IMR-90 (cell line): Measurements from ENCODE around the gene PRF1. TPM values are rescaled to one million over a fixed set of nuclear protein-coding genes. Genes with fewer than 3 reads are reported as not detected.

ENCODE experiments used
- ATAC-seq: fragments of 200-7000 bp; cut with Tn5 transposase; 2 replicates; pipeline ENCODE4 v1.9.1; 2020; ENCODE audit warnings: low read depth, mild to moderate bottlenecking, moderate library complexity
- BruUV-seq: library from RNA; stranded (reverse); fragments of 400-500 nt; replicated peaks from 2 replicates; lab custom pipeline; 2021; lab: Mats Ljungman, UMichigan
- CTCF ChIA-PET: fragments of 300-600 bp; formaldehyde crosslinking; extraction: SDS; loops from one replicate; lab custom pipeline; 2021; ENCODE audit warnings: antibody characterized with exemption; lab: Yijun Ruan, JAX
- POLR2A ChIA-PET: fragments of 300-600 bp; sonication (Branson Sonifier 250); formaldehyde crosslinking; loops from one replicate; lab custom pipeline; 2022; ENCODE audit warnings: antibody characterized with exemption; ENCODE audit not compliant: unreplicated experiment; lab: Charles Lee
- DNase-seq: peaks from one replicate; pipeline ENCODE4 v3.0.0; 2013
- H2AFZ ChIP-seq: replicated peaks from 2 replicates; pipeline ENCODE3; 2013; ENCODE audit warnings: low read length, mild to moderate bottlenecking; ENCODE audit not compliant: poor library complexity
- H2AK5ac ChIP-seq: 2 replicates; pipeline ENCODE4 v1.6.1; 2013; ENCODE audit warnings: low read depth, low read length, inconsistent platforms
- H2AK9ac ChIP-seq: replicated peaks from 2 replicates; pipeline ENCODE3; 2013; ENCODE audit warnings: mild to moderate bottlenecking, low read depth, low read length, moderate library complexity; ENCODE audit not compliant: poor library complexity
- H2BK120ac ChIP-seq: 2 replicates; pipeline ENCODE4 v1.6.1; 2013; ENCODE audit warnings: low read depth, low read length, inconsistent platforms
- H2BK15ac ChIP-seq: 3 replicates; pipeline ENCODE4 v1.6.1; 2013; ENCODE audit warnings: low read depth, low read length, inconsistent platforms
- H2BK20ac ChIP-seq: 2 replicates; pipeline ENCODE4 v1.6.1; 2013; ENCODE audit warnings: low read depth, mild to moderate bottlenecking, inconsistent platforms, low read length, moderate library complexity
- H2BK5ac ChIP-seq: 2 replicates; pipeline ENCODE4 v1.6.1; 2013; ENCODE audit warnings: mild to moderate bottlenecking, low read depth, low read length, inconsistent platforms; ENCODE audit not compliant: poor library complexity, severe bottlenecking
- H3K14ac ChIP-seq: replicated peaks from 2 replicates; pipeline ENCODE4 v1.6.1; 2013; ENCODE audit warnings: low read depth, low read length, inconsistent platforms
- H3K18ac ChIP-seq: 2 replicates; pipeline ENCODE4 v1.6.1; 2013; ENCODE audit warnings: low read depth, low read length, control low read depth
- H3K23ac ChIP-seq: 2 replicates; pipeline ENCODE4 v1.6.1; 2013; ENCODE audit warnings: low read depth, low read length, inconsistent platforms
- H3K27ac ChIP-seq: 2 replicates; pipeline ENCODE4 v1.5.1; 2013; ENCODE audit warnings: mild to moderate bottlenecking, control low read depth, low read length; ENCODE audit not compliant: insufficient read depth
- H3K27me3 ChIP-seq: 2 replicates; pipeline ENCODE4 v1.6.1; 2013; ENCODE audit warnings: low read length; ENCODE audit not compliant: control insufficient read depth, insufficient read depth
- H3K36me3 ChIP-seq: 2 replicates; pipeline ENCODE4 v1.6.1; 2013; ENCODE audit warnings: low read length, mixed read lengths; ENCODE audit not compliant: control insufficient read depth, insufficient read depth
- H3K4ac ChIP-seq: 2 replicates; pipeline ENCODE4 v1.6.1; 2013; ENCODE audit warnings: low read depth, low read length, inconsistent platforms
- H3K4me1 ChIP-seq: 2 replicates; pipeline ENCODE4 v1.6.1; 2013; ENCODE audit warnings: low read length, mixed read lengths; ENCODE audit not compliant: control insufficient read depth, insufficient read depth
- H3K4me2 ChIP-seq: 2 replicates; pipeline ENCODE4 v1.6.1; 2013; ENCODE audit warnings: low read depth, mild to moderate bottlenecking, control low read depth, low read length, moderate library complexity
- H3K4me3 ChIP-seq: 2 replicates; pipeline ENCODE4 v1.5.1; 2013; ENCODE audit warnings: low read depth, mild to moderate bottlenecking, control low read depth, low read length, moderate library complexity; ENCODE audit not compliant: insufficient read depth
- H3K56ac ChIP-seq: 2 replicates; pipeline ENCODE4 v1.6.1; 2013; ENCODE audit warnings: low read length, inconsistent platforms; ENCODE audit not compliant: insufficient read depth; ENCODE audit errors: extremely low read depth
- H3K79me1 ChIP-seq, 2 experiments: 2 replicates each; pipeline ENCODE4 v1.6.1; 2013; ENCODE audit warnings: low read length in 2 of 2, inconsistent platforms in 1 of 2, low read depth in 1 of 2
- H3K9ac ChIP-seq: 2 replicates; pipeline ENCODE4 v1.6.1; 2013; ENCODE audit warnings: low read depth, low read length, control low read depth
- H3K9me1 ChIP-seq: 2 replicates; pipeline ENCODE4 v1.6.1; 2013; ENCODE audit warnings: low read length, inconsistent platforms; ENCODE audit not compliant: insufficient read depth
- H3K9me3 ChIP-seq: 2 replicates; pipeline ENCODE4 v1.6.1; 2013; ENCODE audit warnings: low read length; ENCODE audit not compliant: control insufficient read depth, insufficient read depth
- H4K20me1 ChIP-seq: 2 replicates; pipeline ENCODE4 v1.6.1; 2013; ENCODE audit warnings: low read length, inconsistent platforms; ENCODE audit not compliant: insufficient read depth
- H4K5ac ChIP-seq: 2 replicates; pipeline ENCODE4 v1.6.1; 2013; ENCODE audit warnings: mild to moderate bottlenecking, low read depth, low read length, control low read depth
- H4K8ac ChIP-seq, 2 experiments: 2 replicates each; pipeline ENCODE4 v1.6.1; 2013; ENCODE audit warnings: low read depth in 2 of 2, low read length in 2 of 2, control low read depth in 1 of 2, inconsistent platforms in 1 of 2
- H4K91ac ChIP-seq: 2 replicates; pipeline ENCODE4 v1.6.1; 2013; ENCODE audit warnings: low read depth, low read length, inconsistent platforms; ENCODE audit not compliant: insufficient read depth
- BHLHE40 ChIP-seq: fragments of 150-350 bp; IDR thresholded peaks from 2 replicates; pipeline ENCODE4 v1.6.1; 2016; ENCODE audit warnings: mild to moderate bottlenecking, low read depth, low read length
- CEBPB ChIP-seq: IDR thresholded peaks from 2 replicates; pipeline ENCODE4 v1.6.1; 2012; ENCODE audit warnings: low read depth, low read length, improper control_type of control experiment
- CHD1 ChIP-seq: IDR thresholded peaks from 2 replicates; pipeline ENCODE4 v1.6.1; 2012; ENCODE audit warnings: low read depth, low read length, improper control_type of control experiment
- CTCF ChIP-seq: conservative IDR thresholded peaks from 2 replicates; pipeline ENCODE4 v1.5.1; 2012; ENCODE audit warnings: mild to moderate bottlenecking, low read depth, low read length, improper control_type of control experiment
- ELK1 ChIP-seq: fragments of 150-350 bp; IDR thresholded peaks from 2 replicates; pipeline ENCODE4 v1.6.1; 2016; ENCODE audit warnings: low read depth, mild to moderate bottlenecking, low read length, moderate library complexity, borderline replicate concordance
- FOS ChIP-seq: fragments of 150-350 bp; IDR thresholded peaks from 2 replicates; pipeline ENCODE4 v1.6.1; 2016; ENCODE audit warnings: low read depth, low read length
- MAFK ChIP-seq: IDR thresholded peaks from 2 replicates; pipeline ENCODE4 v1.6.1; 2012; ENCODE audit warnings: low read depth, low read length, improper control_type of control experiment
- MAZ ChIP-seq: IDR thresholded peaks from 2 replicates; pipeline ENCODE4 v1.6.1; 2012; ENCODE audit warnings: low read depth, mild to moderate bottlenecking, low read length, improper control_type of control experiment, moderate library complexity, borderline replicate concordance
- MXI1 ChIP-seq: IDR thresholded peaks from 2 replicates; pipeline ENCODE4 v1.6.1; 2012; ENCODE audit warnings: low read depth, mild to moderate bottlenecking, low read length, moderate library complexity, borderline replicate concordance
- NFE2L2 ChIP-seq: fragments of 150-350 bp; IDR thresholded peaks from 2 replicates; pipeline ENCODE4 v1.6.1; 2016; ENCODE audit warnings: low read depth, mild to moderate bottlenecking, low read length
- POLR2A ChIP-seq: IDR thresholded peaks from 2 replicates; pipeline ENCODE4 v1.6.1; 2012; ENCODE audit warnings: mild to moderate bottlenecking, low read depth, low read length
- RAD21 ChIP-seq: IDR thresholded peaks from 2 replicates; pipeline ENCODE4 v1.6.1; 2012; ENCODE audit warnings: low read length, improper control_type of control experiment
- RCOR1 ChIP-seq: IDR thresholded peaks from 2 replicates; pipeline ENCODE4 v1.6.1; 2012; ENCODE audit warnings: mild to moderate bottlenecking, low read length, improper control_type of control experiment; ENCODE audit not compliant: insufficient replicate concordance
- RFX5 ChIP-seq: IDR thresholded peaks from 2 replicates; pipeline ENCODE4 v1.8.0; 2012; ENCODE audit warnings: low read depth, mild to moderate bottlenecking, low read length, moderate library complexity
- SMC3 ChIP-seq: fragments of 150-350 bp; IDR thresholded peaks from 2 replicates; pipeline ENCODE4 v1.6.1; 2016; ENCODE audit warnings: low read depth, mild to moderate bottlenecking, antibody characterized with exemption, low read length, moderate library complexity
- USF2 ChIP-seq: fragments of 150-350 bp; IDR thresholded peaks from 2 replicates; pipeline ENCODE4 v1.6.1; 2017; ENCODE audit warnings: mild to moderate bottlenecking, antibody characterized with exemption, low read length, low read depth
- WGBS, 2 experiments: methylation state at CpG; one replicate each; pipeline versions ENCODE4 v1.1.5 to v1.1.7; 2013; ENCODE audit warnings: missing lambda C conversion rate in 2 of 2; ENCODE audit not compliant: insufficient read length in 1 of 2; ENCODE audit errors: extremely low coverage in 2 of 2; 5-methylcytosine and 5-hydroxymethylcytosine counted together
- dilution Hi-C: fragments of 300-500 bp; cut with HindIII; formaldehyde crosslinking; loops from one replicate; pipeline ENCODE4 v1.14.3; 2018; ENCODE audit warnings: low sequenced_read_pairs; ENCODE audit not compliant: unreplicated experiment
- in situ Hi-C: fragments of 300-500 bp; cut with MboI; formaldehyde crosslinking; loops from 3 replicates; pipeline ENCODE4 v1.14.3; 2019; ENCODE audit warnings: low sequenced_read_pairs, inconsistent platforms, mixed read lengths
- intact Hi-C: fragments of 100-400 bp; cut with micrococcal nuclease; formaldehyde crosslinking; loops from 2 replicates; pipeline ENCODE4 v1.10.0; 2022
- polyA plus RNA-seq, 3 experiments: library from polyadenylated mRNA; depleted of rRNA; stranded (reverse); fragments of >200 nt; gene quantifications; 2 replicates each; pipeline ENCODE4 v1.2.3, GENCODE V29; 2012; ENCODE audit warnings: low replicate concordance in 1 of 3
- total RNA-seq: library from RNA; depleted of rRNA; stranded (reverse); fragments of >200 nt; gene quantifications from 2 replicates; pipeline ENCODE4 v1.2.3, GENCODE V29; 2012

PRF1 gene
- total and polyA plus RNA-seq, 2 of the 4 experiments (the other 2 are of a cell fraction): not detected

GRCh38 chr10:70560511-70560941 is 42.0 kb downstream of the PRF1 start:
- ChIA-PET POLR2A (no interaction called here), CTCF (no interaction called here)
- H3K23ac ChIP-seq: no peak overlapping the region
- no peak overlapping the region for H4K91ac ChIP-seq
- dilution Hi-C loops: no loop called here
- peaks cover 3% of the 10 kb centered on the region; the same call in 1 of the 2 replicates for H3K4me1 ChIP-seq
- no peaks in the 10 kb centered on the region for H3K9me3 ChIP-seq
- H3K4ac ChIP-seq: no peak overlapping the region
- no peak overlapping the region for H3K27ac ChIP-seq
- H2AK5ac ChIP-seq: no peak overlapping the region
- no peak overlapping the region for H3K14ac ChIP-seq
- no peaks in the 10 kb centered on the region for H3K36me3 ChIP-seq
- H3K9ac ChIP-seq: no peak overlapping the region
- no TSS peak for BruUV-seq
- no peak overlapping the region for H4K5ac ChIP-seq
- no peaks in the 10 kb centered on the region for H3K9me1 ChIP-seq
- H2AFZ ChIP-seq: peak overlapping the region; percentile 6
- intact Hi-C loops: no loop called here
- no peak overlapping the region for H3K18ac ChIP-seq
- DNase-seq (no peak), ATAC-seq (no peak)
- no peak overlapping the region for H2BK120ac ChIP-seq
- H2BK15ac ChIP-seq: no peak overlapping the region
- peaks cover 14% of the 10 kb centered on the region for H3K27me3 ChIP-seq
- no peak overlapping the region for H2BK20ac ChIP-seq
- H2AK9ac ChIP-seq: no peak overlapping the region
- no peak overlapping the region for H3K4me3 ChIP-seq
- no peak overlapping the region for H3K4me2 ChIP-seq
- in situ Hi-C loops: no loop called here
- H3K79me1 ChIP-seq: no peaks in the 10 kb centered on the region
- TF ChIP-seq MAFK (no peak), POLR2A (no peak), MXI1 (no peak), NFE2L2 (no peak), SMC3 (no peak), RCOR1 (no peak), RFX5 (no peak), MAZ (no peak), RAD21 (no peak), ELK1 (no peak), BHLHE40 (no peak), CTCF (no peak), CEBPB (no peak), USF2 (no peak), FOS (no peak), CHD1 (no peak)
- WGBS, 2 experiments: no CpG with 5 or more reads among the region's 14 CpGs
- no peak overlapping the region for H3K56ac ChIP-seq
- H2BK5ac ChIP-seq: no peak overlapping the region
- no peaks in the 10 kb centered on the region for H4K20me1 ChIP-seq
- H4K8ac ChIP-seq: no peak overlapping the region
